WTC11 (cell line): ENCODE results near the gene ACIN1. TPM values are rescaled to one million over a fixed set of nuclear protein-coding genes. Genes with fewer than 3 reads are reported as not detected.
A peak's percentile ranks its signal among the peaks of the same experiment; 100 is the strongest.

Experiments
- ATAC-seq: fragments of 200-7000 bp; cut with Tn5 transposase; 2 replicates; pipeline ENCODE4 v1.10.0; 2021; ENCODE audit warnings: mild to moderate bottlenecking, moderate library complexity
- CTCF ChIA-PET: fragments of 300-600 bp; sonication (Branson Sonifier 250); formaldehyde crosslinking; loops from one replicate; lab custom pipeline; 2021; ENCODE audit warnings: antibody characterized with exemption; lab: Charles Lee
- POLR2A ChIA-PET: fragments of 350-600 bp; sonication (Branson Sonifier 250); formaldehyde crosslinking; loops from one replicate; lab custom pipeline; 2021; ENCODE audit warnings: antibody characterized with exemption; lab: Charles Lee
- DNase-seq: peaks from one replicate; pipeline ENCODE4 v3.0.0; 2021; ENCODE audit warnings: low spot score
- H3K27ac Mint-ChIP-seq: 2 replicates; pipeline ENCODE4 v1.8.0; 2021; ENCODE audit warnings: mixed read lengths
- H3K27me3 Mint-ChIP-seq: 2 replicates; pipeline ENCODE4 v1.8.0; 2021; ENCODE audit warnings: low read depth, mild to moderate bottlenecking, moderate library complexity, mixed read lengths
- H3K36me3 Mint-ChIP-seq: 2 replicates; pipeline ENCODE4 v1.8.0; 2021; ENCODE audit warnings: mixed read lengths
- H3K4me1 Mint-ChIP-seq: 2 replicates; pipeline ENCODE4 v1.8.0; 2022; ENCODE audit warnings: mixed read lengths
- H3K4me3 Mint-ChIP-seq: 2 replicates; pipeline ENCODE4 v1.8.0; 2021; ENCODE audit warnings: mild to moderate bottlenecking, moderate library complexity, mixed read lengths
- H3K9me3 Mint-ChIP-seq: 2 replicates; pipeline ENCODE4 v1.8.0; 2021; ENCODE audit warnings: mixed read lengths
- ETV6 ChIP-seq: sonication (generic); formaldehyde crosslinking; IDR thresholded peaks from 2 replicates; pipeline ENCODE4 v1.8.1; 2022; ENCODE audit warnings: mild to moderate bottlenecking, missing genetic modification reagents
- FOXJ3 ChIP-seq: sonication (generic); formaldehyde crosslinking; IDR thresholded peaks from 2 replicates; pipeline ENCODE4 v1.9.0; 2021; ENCODE audit warnings: missing genetic modification reagents, mild to moderate bottlenecking, borderline replicate concordance
- FOXK1 ChIP-seq: sonication (generic); formaldehyde crosslinking; IDR thresholded peaks from 2 replicates; pipeline ENCODE4 v1.8.0; 2022; ENCODE audit warnings: mild to moderate bottlenecking, moderate library complexity, missing genetic modification reagents
- HMGA2 ChIP-seq: fragments of 250-450 bp; sonication (Bioruptor Pico); IDR thresholded peaks from 2 replicates; pipeline ENCODE4 v1.4.0; 2021; ENCODE audit warnings: mild to moderate bottlenecking, moderate library complexity
- MYBL2 ChIP-seq: sonication (generic); formaldehyde crosslinking; IDR thresholded peaks from 2 replicates; pipeline ENCODE4 v1.8.1; 2023; ENCODE audit warnings: mild to moderate bottlenecking, moderate library complexity, missing genetic modification reagents
- NFYB ChIP-seq: sonication (generic); formaldehyde crosslinking; conservative IDR thresholded peaks from 2 replicates; pipeline ENCODE4 v1.8.0; 2022; ENCODE audit warnings: low read depth, missing genetic modification reagents
- NR3C1 ChIP-seq: sonication (generic); formaldehyde crosslinking; conservative IDR thresholded peaks from 2 replicates; pipeline ENCODE4 v1.8.1; 2023; ENCODE audit warnings: low read depth, mild to moderate bottlenecking, missing genetic modification reagents
- RELA ChIP-seq: sonication (generic); formaldehyde crosslinking; IDR thresholded peaks from 2 replicates; pipeline ENCODE4 v1.8.1; 2022; ENCODE audit warnings: missing genetic modification reagents, mild to moderate bottlenecking, borderline replicate concordance
- SP1 ChIP-seq: sonication (generic); formaldehyde crosslinking; conservative IDR thresholded peaks from 2 replicates; pipeline ENCODE4 v1.8.1; 2022; ENCODE audit warnings: missing genetic modification reagents
- ZNF121 ChIP-seq: sonication (generic); formaldehyde crosslinking; IDR thresholded peaks from 2 replicates; pipeline ENCODE4 v1.8.0; 2023; ENCODE audit warnings: missing genetic modification reagents
- ZNF138 ChIP-seq: sonication (generic); formaldehyde crosslinking; conservative IDR thresholded peaks from 2 replicates; pipeline ENCODE4 v1.8.1; 2022; ENCODE audit warnings: mild to moderate bottlenecking, moderate library complexity, missing genetic modification reagents
- ZNF317 ChIP-seq: sonication (generic); formaldehyde crosslinking; IDR thresholded peaks from 2 replicates; pipeline ENCODE4 v1.8.1; 2023; ENCODE audit warnings: low read depth, mild to moderate bottlenecking, moderate library complexity, missing genetic modification reagents, borderline replicate concordance
- total RNA-seq: library from RNA; stranded (reverse); gene quantifications from 3 replicates; pipeline ENCODE4 v1.2.3, GENCODE V29; 2021
- TF ChIP-seq, protein P1 (sequence below): sonication (generic); formaldehyde crosslinking; IDR thresholded peaks from 2 replicates; pipeline ENCODE4 v1.8.0; 2023; ENCODE audit warnings: missing genetic modification reagents
- TF ChIP-seq, protein P2 (sequence below): sonication (generic); formaldehyde crosslinking; IDR thresholded peaks from 2 replicates; pipeline ENCODE4 v1.8.0; 2022; ENCODE audit warnings: mild to moderate bottlenecking, missing genetic modification reagents
- TF ChIP-seq, protein P3 (sequence below): fragments of 250-450 bp; sonication (Bioruptor Pico); IDR thresholded peaks from 2 replicates; pipeline ENCODE4 v1.9.0; 2021; ENCODE audit warnings: mild to moderate bottlenecking, borderline replicate concordance
- TF ChIP-seq, protein P4 (sequence below): fragments of 200-600 bp; IDR thresholded peaks from 2 replicates; pipeline ENCODE4 v1.8.0; 2022; ENCODE audit warnings: antibody characterized with exemption
- TF ChIP-seq, protein P5 (sequence below): sonication (generic); formaldehyde crosslinking; IDR thresholded peaks from 2 replicates; pipeline ENCODE4 v1.8.0; 2022; ENCODE audit warnings: mild to moderate bottlenecking, missing genetic modification reagents
- TF ChIP-seq, protein P6 (sequence below): fragments of 250-450 bp; sonication (Bioruptor Pico); IDR thresholded peaks from 2 replicates; pipeline ENCODE4 v1.8.0; 2021; ENCODE audit warnings: mild to moderate bottlenecking
- TF ChIP-seq, protein P7 (sequence below): fragments of 250-450 bp; sonication (Bioruptor Pico); IDR thresholded peaks from 2 replicates; pipeline ENCODE4 v1.9.0; 2021; ENCODE audit warnings: moderate library complexity, mild to moderate bottlenecking, inconsistent platforms, borderline replicate concordance

ACIN1 gene
- total RNA-seq, 1 experiment from 2014 or later: 229 TPM

DNA sequence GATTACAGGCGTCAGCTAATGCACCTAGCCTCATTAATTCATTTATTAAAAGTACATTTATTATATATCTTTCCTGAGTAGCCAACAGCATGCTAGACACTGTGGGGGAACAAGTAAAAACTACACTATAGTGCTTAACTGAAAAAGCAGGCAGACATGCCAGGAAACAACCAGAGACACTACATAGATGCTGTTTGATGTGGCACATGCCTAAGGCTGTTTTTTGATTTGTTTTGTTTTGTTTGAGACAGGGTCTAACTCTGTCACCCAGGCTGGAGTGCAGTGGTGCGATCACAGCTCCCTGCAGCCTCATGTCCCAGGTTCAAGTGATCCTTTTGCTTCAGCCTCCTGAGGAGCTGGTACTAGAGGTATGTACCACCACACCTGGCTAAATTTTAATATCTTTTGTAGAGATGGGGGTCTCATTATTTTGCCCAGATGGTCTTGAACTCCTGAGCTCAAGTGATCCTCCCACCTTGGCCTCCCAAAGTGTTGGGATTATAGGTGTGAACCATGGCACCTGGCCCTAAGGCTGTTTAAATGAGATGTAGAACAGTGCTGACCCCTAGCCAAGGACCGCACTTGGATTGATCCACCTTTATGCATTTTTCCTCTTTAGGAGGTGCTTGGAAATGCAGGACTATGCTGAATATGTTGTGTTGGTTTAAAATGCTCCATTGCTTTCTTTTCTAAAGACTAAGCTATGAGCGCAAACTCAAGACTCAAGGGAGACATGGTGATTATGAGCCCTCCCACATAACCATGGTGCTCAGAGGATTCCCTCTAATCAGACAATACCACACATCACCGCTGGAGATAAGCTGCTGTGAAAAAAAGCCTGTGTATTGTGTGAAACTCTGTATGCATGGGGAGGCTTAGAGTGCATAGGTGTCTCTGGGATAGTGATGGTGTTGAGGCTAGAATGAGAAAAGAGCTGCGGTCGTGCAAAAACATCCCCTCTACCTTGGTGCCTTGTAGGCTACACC, 74.5 kb downstream of the ACIN1 start:
- ChIA-PET CTCF (interaction anchor here (0.7 to 2.8 kb wide), 5 partner anchors 26 to 39 kb away, joined by 3 to 16 read pairs (median 5); partner anchors contain the start of gene AJUBA), POLR2A (interaction anchor here (1.0 kb wide), 1 partner anchor 23 kb away, joined by 3 read pairs; no protein-coding TSS in a partner anchor)
- Mint-ChIP-seq H3K27me3 (no peaks in the 10 kb centered on the region), H3K4me3 (no peak overlapping the region), H3K4me1 (peaks cover 12% of the 10 kb centered on the region), H3K36me3 (peaks cover 10% of the 10 kb centered on the region), H3K27ac (peak overlapping the region; percentile 93), H3K9me3 (no peaks in the 10 kb centered on the region)
- no peak for ATAC-seq
- DNase-seq: no peak
- TF ChIP-seq HMGA2 (CRISPR knock-in tag): no peak
- TF ChIP-seq ETV6: no peak
- no peak for TF ChIP-seq FOXJ3 (CRISPR knock-in tag)
- TF ChIP-seq, protein P1, sequence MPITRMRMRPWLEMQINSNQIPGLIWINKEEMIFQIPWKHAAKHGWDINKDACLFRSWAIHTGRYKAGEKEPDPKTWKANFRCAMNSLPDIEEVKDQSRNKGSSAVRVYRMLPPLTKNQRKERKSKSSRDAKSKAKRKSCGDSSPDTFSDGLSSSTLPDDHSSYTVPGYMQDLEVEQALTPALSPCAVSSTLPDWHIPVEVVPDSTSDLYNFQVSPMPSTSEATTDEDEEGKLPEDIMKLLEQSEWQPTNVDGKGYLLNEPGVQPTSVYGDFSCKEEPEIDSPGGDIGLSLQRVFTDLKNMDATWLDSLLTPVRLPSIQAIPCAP (CRISPR knock-in tag): no peak
- TF ChIP-seq, protein P2, sequence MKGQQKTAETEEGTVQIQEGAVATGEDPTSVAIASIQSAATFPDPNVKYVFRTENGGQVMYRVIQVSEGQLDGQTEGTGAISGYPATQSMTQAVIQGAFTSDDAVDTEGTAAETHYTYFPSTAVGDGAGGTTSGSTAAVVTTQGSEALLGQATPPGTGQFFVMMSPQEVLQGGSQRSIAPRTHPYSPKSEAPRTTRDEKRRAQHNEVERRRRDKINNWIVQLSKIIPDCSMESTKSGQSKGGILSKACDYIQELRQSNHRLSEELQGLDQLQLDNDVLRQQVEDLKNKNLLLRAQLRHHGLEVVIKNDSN (CRISPR knock-in tag): no peak
- TF ChIP-seq, protein P3, sequence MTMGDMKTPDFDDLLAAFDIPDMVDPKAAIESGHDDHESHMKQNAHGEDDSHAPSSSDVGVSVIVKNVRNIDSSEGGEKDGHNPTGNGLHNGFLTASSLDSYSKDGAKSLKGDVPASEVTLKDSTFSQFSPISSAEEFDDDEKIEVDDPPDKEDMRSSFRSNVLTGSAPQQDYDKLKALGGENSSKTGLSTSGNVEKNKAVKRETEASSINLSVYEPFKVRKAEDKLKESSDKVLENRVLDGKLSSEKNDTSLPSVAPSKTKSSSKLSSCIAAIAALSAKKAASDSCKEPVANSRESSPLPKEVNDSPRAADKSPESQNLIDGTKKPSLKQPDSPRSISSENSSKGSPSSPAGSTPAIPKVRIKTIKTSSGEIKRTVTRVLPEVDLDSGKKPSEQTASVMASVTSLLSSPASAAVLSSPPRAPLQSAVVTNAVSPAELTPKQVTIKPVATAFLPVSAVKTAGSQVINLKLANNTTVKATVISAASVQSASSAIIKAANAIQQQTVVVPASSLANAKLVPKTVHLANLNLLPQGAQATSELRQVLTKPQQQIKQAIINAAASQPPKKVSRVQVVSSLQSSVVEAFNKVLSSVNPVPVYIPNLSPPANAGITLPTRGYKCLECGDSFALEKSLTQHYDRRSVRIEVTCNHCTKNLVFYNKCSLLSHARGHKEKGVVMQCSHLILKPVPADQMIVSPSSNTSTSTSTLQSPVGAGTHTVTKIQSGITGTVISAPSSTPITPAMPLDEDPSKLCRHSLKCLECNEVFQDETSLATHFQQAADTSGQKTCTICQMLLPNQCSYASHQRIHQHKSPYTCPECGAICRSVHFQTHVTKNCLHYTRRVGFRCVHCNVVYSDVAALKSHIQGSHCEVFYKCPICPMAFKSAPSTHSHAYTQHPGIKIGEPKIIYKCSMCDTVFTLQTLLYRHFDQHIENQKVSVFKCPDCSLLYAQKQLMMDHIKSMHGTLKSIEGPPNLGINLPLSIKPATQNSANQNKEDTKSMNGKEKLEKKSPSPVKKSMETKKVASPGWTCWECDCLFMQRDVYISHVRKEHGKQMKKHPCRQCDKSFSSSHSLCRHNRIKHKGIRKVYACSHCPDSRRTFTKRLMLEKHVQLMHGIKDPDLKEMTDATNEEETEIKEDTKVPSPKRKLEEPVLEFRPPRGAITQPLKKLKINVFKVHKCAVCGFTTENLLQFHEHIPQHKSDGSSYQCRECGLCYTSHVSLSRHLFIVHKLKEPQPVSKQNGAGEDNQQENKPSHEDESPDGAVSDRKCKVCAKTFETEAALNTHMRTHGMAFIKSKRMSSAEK (CRISPR knock-in tag): no peak
- TF ChIP-seq, protein P4, sequence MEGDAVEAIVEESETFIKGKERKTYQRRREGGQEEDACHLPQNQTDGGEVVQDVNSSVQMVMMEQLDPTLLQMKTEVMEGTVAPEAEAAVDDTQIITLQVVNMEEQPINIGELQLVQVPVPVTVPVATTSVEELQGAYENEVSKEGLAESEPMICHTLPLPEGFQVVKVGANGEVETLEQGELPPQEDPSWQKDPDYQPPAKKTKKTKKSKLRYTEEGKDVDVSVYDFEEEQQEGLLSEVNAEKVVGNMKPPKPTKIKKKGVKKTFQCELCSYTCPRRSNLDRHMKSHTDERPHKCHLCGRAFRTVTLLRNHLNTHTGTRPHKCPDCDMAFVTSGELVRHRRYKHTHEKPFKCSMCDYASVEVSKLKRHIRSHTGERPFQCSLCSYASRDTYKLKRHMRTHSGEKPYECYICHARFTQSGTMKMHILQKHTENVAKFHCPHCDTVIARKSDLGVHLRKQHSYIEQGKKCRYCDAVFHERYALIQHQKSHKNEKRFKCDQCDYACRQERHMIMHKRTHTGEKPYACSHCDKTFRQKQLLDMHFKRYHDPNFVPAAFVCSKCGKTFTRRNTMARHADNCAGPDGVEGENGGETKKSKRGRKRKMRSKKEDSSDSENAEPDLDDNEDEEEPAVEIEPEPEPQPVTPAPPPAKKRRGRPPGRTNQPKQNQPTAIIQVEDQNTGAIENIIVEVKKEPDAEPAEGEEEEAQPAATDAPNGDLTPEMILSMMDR: no peak
- TF ChIP-seq, protein P5, sequence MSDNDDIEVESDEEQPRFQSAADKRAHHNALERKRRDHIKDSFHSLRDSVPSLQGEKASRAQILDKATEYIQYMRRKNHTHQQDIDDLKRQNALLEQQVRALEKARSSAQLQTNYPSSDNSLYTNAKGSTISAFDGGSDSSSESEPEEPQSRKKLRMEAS (CRISPR knock-in tag): no peak
- TF ChIP-seq, protein P6, sequence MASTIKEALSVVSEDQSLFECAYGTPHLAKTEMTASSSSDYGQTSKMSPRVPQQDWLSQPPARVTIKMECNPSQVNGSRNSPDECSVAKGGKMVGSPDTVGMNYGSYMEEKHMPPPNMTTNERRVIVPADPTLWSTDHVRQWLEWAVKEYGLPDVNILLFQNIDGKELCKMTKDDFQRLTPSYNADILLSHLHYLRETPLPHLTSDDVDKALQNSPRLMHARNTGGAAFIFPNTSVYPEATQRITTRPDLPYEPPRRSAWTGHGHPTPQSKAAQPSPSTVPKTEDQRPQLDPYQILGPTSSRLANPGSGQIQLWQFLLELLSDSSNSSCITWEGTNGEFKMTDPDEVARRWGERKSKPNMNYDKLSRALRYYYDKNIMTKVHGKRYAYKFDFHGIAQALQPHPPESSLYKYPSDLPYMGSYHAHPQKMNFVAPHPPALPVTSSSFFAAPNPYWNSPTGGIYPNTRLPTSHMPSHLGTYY (CRISPR knock-in tag): no peak
- TF ChIP-seq ZNF121: no peak
- TF ChIP-seq, protein P7, sequence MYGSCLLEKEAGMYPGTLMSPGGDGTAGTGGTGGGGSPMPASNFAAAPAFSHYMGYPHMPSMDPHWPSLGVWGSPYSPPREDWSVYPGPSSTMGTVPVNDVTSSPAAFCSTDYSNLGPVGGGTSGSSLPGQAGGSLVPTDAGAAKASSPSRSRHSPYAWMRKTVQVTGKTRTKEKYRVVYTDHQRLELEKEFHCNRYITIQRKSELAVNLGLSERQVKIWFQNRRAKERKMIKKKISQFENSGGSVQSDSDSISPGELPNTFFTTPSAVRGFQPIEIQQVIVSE (CRISPR knock-in tag): no peak
- no peak for TF ChIP-seq ZNF138 (CRISPR knock-in tag)
- TF ChIP-seq FOXK1 (CRISPR knock-in tag): no peak
- TF ChIP-seq NFYB (CRISPR knock-in tag): no peak
- TF ChIP-seq MYBL2: no peak
- no peak for TF ChIP-seq NR3C1 (CRISPR knock-in tag)
- no peak for TF ChIP-seq ZNF317 (CRISPR knock-in tag)
- TF ChIP-seq RELA (CRISPR knock-in tag): no peak
- TF ChIP-seq SP1 (CRISPR knock-in tag): no peak
